ENCODE measurements around the gene RGS7BP. TPM values are rescaled to one million over a fixed set of nuclear protein-coding genes. Genes with fewer than 3 reads are reported as not detected.

RGS7BP gene
- polyA plus RNA-seq, 3 donors, result not detected

DNA sequence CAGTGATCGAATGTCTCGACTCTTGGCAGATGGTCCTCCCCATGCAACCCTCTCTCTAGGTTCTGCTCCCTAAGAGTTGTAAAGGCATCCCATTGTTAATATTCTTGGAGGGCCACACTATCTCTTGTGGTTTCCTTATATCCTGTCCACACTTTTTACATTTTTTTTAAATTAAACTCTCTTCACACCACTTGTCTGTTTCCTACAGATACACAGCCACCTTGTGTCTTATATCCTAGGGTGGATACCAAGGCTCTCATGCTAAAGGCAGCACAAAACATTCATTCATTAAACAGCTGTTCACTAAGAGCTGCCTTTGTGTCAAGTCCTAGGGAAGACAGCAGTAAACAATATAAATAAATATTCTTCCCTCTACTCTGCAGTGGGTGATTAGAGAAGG, 124.0 kb downstream of the RGS7BP start:
- Mint-ChIP-seq H3K27ac (no peak overlapping the region), H3K4me3 (no peak overlapping the region), H3K9me3 (no peaks in the 10 kb centered on the region), H3K27me3 (ENCODE audit: low read depth in 3 of 3) (peaks cover 0 to 6% (median 0%) of the 10 kb centered on the region in 3 donors), H3K4me1 (no peaks in the 10 kb centered on the region), H3K36me3 (no peaks in the 10 kb centered on the region)
- intact Hi-C loops (cut with micrococcal nuclease), result no loop called here
- 76% methylated on average over 2 of the region's 2 CpGs for WGBS (ENCODE audit: insufficient coverage)
- no peaks in the 10 kb centered on the region for H4K20me1 ChIP-seq (ENCODE audit: insufficient read depth, low read length)
- no peak overlapping the region for H3K9ac ChIP-seq (ENCODE audit: insufficient read depth, low read length, poor library complexity, severe bottlenecking)
- H3K4me2 ChIP-seq (replicated peaks; ENCODE audit: extremely low read depth, low read length, poor library complexity, severe bottlenecking), result no peak overlapping the region
- TF ChIP-seq, protein P1, sequence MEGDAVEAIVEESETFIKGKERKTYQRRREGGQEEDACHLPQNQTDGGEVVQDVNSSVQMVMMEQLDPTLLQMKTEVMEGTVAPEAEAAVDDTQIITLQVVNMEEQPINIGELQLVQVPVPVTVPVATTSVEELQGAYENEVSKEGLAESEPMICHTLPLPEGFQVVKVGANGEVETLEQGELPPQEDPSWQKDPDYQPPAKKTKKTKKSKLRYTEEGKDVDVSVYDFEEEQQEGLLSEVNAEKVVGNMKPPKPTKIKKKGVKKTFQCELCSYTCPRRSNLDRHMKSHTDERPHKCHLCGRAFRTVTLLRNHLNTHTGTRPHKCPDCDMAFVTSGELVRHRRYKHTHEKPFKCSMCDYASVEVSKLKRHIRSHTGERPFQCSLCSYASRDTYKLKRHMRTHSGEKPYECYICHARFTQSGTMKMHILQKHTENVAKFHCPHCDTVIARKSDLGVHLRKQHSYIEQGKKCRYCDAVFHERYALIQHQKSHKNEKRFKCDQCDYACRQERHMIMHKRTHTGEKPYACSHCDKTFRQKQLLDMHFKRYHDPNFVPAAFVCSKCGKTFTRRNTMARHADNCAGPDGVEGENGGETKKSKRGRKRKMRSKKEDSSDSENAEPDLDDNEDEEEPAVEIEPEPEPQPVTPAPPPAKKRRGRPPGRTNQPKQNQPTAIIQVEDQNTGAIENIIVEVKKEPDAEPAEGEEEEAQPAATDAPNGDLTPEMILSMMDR (IDR thresholded peaks at IDR 0.05), result no peak
- no peak overlapping the region for H3K27ac ChIP-seq (ENCODE audit: low read depth in 1 of 2, low read length in 2 of 2)
- no peaks in the 10 kb centered on the region for H3K79me2 ChIP-seq (ENCODE audit: insufficient read depth, low read length)
- no peak overlapping the region for H2AFZ ChIP-seq (ENCODE audit: insufficient read depth, low read depth, low read length, poor library complexity, severe bottlenecking)
- peaks cover 1 to 2% of the 10 kb centered on the region in 2 donors for H3K4me1 ChIP-seq (ENCODE audit: control insufficient read depth in 1 of 2, insufficient read depth in 2 of 2, low read length in 2 of 2)
- no peaks in the 10 kb centered on the region for H3K27me3 ChIP-seq (ENCODE audit: control insufficient read depth in 2 of 2, insufficient read depth in 2 of 2, low read length in 2 of 2)
- H3K9me3 ChIP-seq (replicated peaks in 1 of 2; ENCODE audit: control insufficient read depth in 1 of 2, insufficient read depth in 1 of 2, low read length in 2 of 2), result no peaks in the 10 kb centered on the region
- H3K4me3 ChIP-seq (replicated peaks in 1 of 3; ENCODE audit: low read depth in 2 of 3, low read length in 3 of 3), result no peak overlapping the region
- DNase-seq, result no peak
- H3K36me3 ChIP-seq (replicated peaks in 1 of 2; ENCODE audit: control insufficient read depth in 1 of 2, insufficient read depth in 2 of 2, low read length in 2 of 2), result no peaks in the 10 kb centered on the region

DNA sequence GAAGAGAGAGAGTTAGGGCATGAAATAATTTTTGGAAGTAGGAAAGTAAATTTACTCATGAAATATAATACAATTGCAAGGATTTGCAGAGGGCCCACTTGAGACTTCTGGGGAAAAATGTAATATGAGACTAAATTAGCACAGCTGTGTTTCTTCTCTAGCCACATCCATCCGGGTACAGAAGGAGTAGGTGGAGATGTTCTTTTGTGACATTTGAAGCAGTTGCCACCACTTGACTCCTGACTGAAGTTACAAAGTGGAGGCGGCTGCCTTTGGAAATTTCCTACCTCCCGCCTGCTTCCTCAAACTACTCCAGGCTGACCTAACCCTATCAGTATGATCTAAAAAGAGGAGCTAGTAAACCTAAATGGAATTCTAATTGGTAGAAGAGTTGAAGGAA, 126.4 kb downstream of the RGS7BP start:
- TF ChIP-seq, protein P1 (IDR thresholded peaks at IDR 0.05), result no peak
- intact Hi-C loops (cut with micrococcal nuclease), result no loop called here
- Histone ChIP-seq H3K9ac (ENCODE audit: insufficient read depth, low read length, poor library complexity, severe bottlenecking) (no peak overlapping the region), H4K20me1 (ENCODE audit: insufficient read depth, low read length) (no peaks in the 10 kb centered on the region), H3K9me3 (replicated peaks in 1 of 2; ENCODE audit: control insufficient read depth in 1 of 2, insufficient read depth in 1 of 2, low read length in 2 of 2) (no peaks in the 10 kb centered on the region), H3K27me3 (ENCODE audit: control insufficient read depth in 2 of 2, insufficient read depth in 2 of 2, low read length in 2 of 2) (no peaks in the 10 kb centered on the region), H3K4me3 (replicated peaks in 1 of 3; ENCODE audit: low read depth in 2 of 3, low read length in 3 of 3) (no peak overlapping the region), H3K36me3 (replicated peaks in 1 of 2; ENCODE audit: control insufficient read depth in 1 of 2, insufficient read depth in 2 of 2, low read length in 2 of 2) (no peaks in the 10 kb centered on the region), H2AFZ (ENCODE audit: insufficient read depth, low read depth, low read length, poor library complexity, severe bottlenecking) (no peak overlapping the region), H3K27ac (ENCODE audit: low read depth in 1 of 2, low read length in 2 of 2) (no peak overlapping the region), H3K79me2 (ENCODE audit: insufficient read depth, low read length) (no peaks in the 10 kb centered on the region), H3K4me2 (replicated peaks; ENCODE audit: extremely low read depth, low read length, poor library complexity, severe bottlenecking) (no peak overlapping the region), H3K4me1 (ENCODE audit: control insufficient read depth in 1 of 2, insufficient read depth in 2 of 2, low read length in 2 of 2) (peaks cover 4 to 6% of the 10 kb centered on the region in 2 donors)
- Mint-ChIP-seq H3K9me3 (no peaks in the 10 kb centered on the region), H3K27ac (no peak overlapping the region), H3K4me3 (no peak overlapping the region), H3K36me3 (no peaks in the 10 kb centered on the region), H3K4me1 (peaks cover 4% of the 10 kb centered on the region), H3K27me3 (ENCODE audit: low read depth in 3 of 3) (peaks cover 0 to 8% (median 2%) of the 10 kb centered on the region in 3 donors)
- no CpG with 5 or more reads among the region's 3 CpGs for WGBS (ENCODE audit: insufficient coverage)
- no peak for DNase-seq

All from CD14-positive monocyte (primary cell).